HG03575 (cell line): Measurements from ENCODE around the gene TMX4.
A peak's percentile ranks its signal among the peaks of the same experiment; 100 is the strongest.
"Not testable (repeated sequence)": the region's sequence is repeated elsewhere in the genome, so short reads cannot be mapped to it uniquely, and the experiment has no call there.

Experiments
- ATAC-seq: cut with Tn5 transposase; IDR thresholded peaks from one replicate; pipeline ENCODE4 v1.9.1; 2021; ENCODE audit not compliant: unreplicated experiment, insufficient number of reproducible peaks, low FRiP score; ENCODE audit errors: extremely low read depth

TMX4 gene

DNA sequence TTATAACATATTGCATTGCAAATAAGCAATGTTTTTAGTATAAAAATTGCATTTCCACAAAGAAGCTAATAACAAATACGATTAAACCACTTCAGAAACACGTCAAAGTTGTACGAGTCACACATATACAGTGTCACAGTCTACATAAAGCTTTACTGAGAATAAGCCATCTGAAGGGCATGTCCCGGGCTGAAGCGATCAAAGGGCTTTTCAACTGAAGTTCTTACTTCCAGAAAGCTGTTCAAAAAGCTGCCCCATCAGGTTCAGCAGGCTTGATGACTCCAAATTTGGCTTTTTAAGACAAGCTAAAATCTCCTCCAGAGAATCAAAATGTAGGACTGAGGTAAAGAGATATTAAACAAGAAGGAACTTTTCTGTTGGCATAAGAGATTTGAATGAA lies 41.9 kb downstream of the TMX4 start:
- ATAC-seq = no peak

DNA sequence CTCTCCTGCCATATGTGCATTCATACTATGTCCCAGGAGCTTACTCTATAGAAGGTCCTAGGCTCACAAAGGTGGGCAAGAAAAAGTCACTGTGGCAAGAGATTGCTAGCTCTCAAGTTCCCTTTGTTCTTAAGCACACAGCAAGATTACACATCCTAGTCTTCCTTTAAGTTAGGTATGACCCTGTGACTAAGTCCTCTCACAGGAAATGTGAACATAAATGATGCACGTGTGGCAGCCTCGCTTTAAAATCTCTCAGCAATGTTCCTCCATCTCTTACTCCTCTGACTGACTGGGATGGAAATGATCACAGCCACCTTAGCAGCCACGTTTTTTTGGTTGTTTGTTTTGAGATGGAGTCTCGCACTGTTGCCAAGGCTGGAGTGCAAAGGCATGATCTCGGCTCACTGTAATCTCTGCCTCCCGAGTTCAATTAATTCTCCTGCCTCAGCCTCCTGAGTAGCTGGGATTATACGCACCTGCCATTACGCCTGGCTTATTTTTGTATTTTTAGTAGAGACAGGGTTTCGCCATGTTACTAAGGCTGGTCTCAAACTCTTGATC lies 43.6 kb downstream of the TMX4 start:
- no peak for ATAC-seq

DNA sequence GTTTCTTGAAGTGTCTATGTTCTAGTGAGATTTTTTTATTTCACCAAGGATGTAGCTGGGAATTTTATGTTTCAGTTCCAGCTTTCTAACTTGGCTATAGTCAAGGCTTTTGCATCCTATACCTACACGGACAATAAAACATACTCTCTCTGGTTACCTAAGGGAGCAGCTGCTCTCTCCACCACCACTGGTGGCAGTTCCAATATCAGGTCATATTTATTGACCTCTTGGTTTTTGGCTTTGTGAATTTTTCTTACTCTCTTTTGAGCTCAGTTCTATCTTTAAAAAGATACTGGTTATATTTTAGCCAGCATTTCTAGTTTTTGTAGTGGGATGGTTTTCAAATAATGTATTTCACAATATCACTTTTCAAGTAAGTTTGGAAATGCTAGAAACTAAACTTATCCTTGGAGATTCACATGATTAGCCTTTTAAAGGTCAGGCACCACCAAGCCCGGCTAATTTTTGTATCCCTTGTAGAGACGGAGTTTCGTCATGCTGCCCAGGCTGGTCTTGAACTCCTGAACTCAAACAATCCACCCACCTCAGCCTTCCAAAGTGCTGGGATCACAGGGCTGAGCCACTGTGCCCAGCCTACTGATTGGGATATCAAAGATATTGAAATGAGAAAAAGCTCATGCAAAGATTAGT lies 44.7 kb downstream of the TMX4 start:
- ATAC-seq = no peak

DNA sequence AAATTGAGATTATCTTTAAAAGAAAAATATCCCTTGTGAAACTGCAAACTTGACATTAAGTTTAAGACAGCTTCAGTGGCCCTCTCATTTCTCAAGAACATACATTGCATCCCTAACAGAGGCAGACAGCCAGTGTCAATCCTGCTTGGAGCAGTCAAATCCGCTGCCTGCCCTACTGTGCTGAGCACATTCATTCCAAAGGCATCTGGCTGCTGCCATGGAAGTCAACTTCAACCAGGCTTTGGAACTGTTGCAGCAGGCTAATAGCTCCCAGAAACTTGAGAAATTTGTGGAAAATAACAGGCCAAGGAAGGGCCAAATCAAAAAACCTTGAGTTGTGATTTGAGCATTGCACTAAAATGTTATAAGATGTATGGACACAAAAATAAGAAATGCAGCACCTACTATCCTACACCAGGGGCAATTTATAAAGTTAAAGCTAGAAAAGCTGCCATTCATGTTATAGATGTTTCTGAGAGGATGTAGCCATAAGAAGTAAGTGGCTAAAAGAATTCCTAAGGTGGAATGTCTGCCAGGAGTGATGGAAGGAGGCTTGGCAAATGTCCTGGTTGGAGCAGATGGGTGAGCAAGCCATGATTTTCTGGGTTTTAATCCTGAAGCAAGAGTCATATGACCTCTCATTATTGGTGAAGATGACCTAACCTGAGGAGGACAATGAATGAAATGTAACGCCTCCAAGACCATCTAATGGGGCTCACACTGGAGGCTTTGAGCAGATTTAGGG lies 47.9 kb downstream of the TMX4 start:
- ATAC-seq = no peak

DNA sequence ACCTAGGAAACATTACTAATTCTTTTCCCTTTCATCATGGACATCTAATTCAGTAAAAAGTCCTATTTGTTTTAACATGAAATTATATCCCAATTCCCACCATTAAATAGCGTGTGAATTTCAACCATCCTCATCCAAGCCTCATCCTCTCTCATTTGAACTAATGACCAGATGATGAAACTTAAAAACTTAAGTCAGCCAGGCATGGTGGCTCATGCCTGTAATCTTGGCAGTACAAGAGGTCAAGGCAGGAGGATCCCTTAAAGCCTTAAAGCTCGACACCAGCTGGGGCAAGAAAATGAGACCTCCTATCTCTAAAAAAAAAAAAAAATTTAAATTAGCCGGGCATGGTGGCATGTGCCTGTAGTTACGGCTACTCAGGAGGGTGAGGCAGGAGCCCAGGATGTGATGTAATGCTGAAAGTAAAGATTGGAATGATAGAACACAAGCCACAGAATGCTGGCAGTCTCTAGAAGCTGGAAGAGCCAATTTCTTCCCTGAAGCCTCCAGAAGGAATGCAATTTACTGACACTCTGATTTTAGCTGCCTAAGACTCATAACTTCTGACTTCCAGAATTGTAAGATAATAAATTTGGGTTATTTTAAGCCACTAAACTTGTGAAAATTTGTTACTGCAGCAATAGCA lies 52.2 kb downstream of the TMX4 start:
- no peak for ATAC-seq

DNA sequence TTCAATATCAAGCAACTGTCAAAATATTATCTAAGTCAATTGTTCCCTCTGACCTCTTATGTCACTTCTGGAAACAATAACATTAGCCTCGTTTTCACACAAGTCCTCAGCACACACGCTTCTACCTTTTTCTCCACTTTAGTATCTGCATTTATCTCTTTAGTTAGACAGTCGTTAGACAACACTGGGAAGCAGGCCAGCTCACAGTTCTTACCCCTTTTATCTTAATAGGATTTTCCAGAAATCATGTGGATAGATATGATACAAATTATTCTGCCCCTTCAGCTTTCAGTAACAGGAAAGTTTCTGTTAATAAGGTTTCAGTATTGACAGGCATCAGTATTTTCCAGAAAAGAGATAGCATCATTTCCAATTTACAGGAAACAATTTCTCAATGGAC lies 53.4 kb downstream of the TMX4 start:
- no peak for ATAC-seq

DNA sequence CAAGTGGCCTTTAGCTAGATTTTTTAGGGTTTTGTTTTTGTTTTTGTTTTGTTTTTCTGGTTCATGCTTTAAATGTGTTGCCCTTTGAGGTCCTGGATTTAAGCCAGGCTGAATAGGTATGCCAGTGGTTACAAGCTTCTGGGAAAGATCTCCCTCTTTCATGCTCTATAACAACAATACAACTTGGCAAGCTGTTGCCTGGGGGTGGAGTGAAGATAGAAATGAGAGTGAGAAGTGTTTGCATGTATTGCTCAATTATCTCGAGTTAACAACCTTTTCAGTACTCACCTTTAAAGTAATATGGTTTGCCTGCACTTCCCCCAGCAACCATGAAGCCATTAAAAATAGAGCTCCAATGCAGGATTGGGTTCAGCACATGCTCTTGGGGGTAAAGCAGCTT lies 60.1 kb downstream of the TMX4 start:
- no peak for ATAC-seq

DNA sequence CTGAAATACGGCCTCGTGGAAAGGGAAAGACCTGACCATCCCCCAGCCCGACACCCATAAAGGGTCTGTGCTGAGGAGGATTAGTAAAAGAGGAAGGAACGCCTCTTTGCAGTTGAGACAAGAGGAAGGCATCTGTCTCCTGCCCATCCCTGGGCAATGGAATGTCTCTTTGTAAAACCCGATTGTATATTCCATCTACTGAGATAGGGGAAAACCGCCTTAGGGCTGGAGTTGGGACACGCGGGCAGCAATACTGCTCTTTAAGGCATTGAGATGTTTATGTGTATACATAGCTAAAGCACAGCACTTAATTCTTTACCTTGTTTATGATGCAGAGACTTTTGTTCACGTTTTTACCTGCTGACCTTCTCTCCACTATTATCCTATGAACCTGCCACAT lies 63.0 kb downstream of the TMX4 start:
- not testable (repeated sequence) for ATAC-seq

DNA sequence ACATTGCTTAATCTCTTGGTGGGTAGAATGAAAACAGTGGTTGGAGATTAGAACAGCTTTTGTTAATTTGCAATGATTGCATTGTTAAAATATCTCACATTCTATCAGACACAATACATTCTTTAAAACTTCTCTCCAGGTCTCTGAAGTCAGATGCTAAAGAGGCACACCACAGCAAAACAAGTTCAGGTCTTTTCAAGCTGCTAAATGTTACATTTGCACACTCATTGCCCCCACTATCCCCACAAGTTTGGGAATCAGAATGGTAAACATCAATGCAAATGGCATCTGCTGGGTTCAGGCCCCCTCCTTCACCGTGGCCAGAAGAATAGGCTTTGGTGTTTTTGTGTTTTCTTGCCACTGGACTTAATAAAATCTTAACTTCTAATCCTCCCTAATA lies 69.2 kb downstream of the TMX4 start:
- ATAC-seq = no peak

DNA sequence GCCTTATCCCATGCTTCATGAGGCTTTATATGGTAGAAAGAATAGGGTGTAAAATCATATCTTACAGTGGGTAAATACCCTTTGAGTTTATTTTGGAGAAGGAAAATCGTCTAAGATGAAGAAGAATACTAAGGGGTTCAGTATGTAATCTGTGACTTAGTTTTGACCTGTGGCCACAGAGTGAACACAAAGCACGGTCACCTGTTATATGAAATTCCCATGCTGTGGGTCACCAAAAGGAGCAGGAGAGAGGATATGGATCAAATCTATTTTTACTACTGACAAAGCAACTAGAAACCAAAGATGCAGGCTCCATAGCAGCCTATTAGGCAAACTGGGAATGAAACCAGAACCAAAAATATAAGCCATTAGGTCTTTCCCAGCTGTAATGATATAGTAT lies 75.7 kb downstream of the TMX4 start:
- ATAC-seq = no peak

DNA sequence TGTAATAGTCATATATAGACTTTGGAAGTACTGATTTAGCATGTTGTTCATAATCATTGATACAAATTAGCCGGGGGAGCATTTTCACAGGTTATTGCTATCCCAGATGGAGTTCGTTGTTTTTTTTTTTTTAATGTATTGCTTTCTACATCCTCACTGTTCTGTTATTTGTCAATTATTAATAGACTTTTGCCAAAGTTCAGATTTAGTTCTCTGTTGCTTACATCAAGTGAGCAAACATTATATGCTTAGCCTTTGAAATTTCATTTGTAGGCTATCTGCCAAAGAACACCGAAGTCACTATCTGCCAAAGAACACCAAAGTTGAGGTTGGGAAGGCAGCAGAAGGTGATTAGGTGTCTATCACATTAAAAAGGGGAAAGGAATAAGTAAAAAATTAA lies 79.2 kb downstream of the TMX4 start, which contains the start of gene HAO1:
Gene HAO1 (minus strand): TSS at position 118 of the 400 bp plus-strand sequence. CDS start 36 bp downstream, at position 82.
- no peak for ATAC-seq

DNA sequence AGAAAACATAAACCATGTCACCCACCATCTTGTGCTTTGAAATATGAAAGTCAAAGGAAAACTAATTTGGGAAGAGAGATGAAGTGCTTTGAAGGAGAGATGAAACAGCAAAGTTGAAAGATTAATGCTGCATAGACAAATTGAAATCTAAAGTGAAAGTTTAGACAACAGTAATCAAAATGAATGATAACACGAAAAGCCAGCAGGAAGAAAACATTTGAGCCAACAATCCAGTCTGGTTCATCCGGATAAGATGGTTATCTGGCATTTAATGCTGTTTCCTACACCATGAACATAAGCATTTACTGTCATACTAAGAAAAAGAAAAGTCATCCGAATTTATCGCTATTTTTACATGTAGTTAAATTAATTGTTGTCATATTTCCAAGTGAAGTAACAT lies 79.9 kb downstream of the TMX4 start:
- ATAC-seq = no peak

DNA sequence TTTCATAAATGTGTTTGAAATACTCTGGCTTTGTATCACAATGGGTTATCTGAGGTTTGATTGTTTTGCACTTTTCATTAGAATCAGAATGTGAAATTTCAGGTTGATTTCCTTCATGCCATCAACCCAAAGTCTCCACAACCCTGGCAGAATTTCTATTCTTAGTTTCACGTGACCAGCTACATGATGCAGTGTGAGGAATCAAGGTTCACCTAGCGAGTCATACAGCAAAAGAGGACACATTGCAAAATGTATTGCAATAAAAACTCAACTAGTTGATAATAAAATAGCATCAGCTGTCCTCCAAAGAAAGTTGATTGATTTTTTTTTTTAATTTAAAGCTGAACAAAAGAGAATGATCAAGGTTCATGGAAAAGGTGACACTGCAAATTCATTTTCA lies 81.5 kb downstream of the TMX4 start:
- no peak for ATAC-seq

DNA sequence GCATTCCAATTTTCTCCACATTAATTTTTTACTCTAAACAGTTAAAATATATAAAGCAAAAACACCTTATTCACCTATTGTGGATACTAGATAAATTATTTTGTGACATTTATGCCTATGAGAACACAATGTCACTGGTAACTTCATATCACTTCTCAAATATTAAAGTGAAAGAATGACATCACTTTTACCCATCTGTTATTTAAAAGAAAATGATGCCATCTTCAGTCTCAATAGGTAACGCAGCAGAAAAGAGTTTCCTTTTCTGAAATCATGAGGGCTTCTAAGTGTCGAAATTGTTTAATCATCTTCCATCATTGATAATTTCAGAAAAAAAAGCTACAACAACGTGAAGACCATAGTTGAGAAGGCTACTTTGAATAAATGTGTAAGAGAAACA lies 82.2 kb downstream of the TMX4 start:
- ATAC-seq = no peak

DNA sequence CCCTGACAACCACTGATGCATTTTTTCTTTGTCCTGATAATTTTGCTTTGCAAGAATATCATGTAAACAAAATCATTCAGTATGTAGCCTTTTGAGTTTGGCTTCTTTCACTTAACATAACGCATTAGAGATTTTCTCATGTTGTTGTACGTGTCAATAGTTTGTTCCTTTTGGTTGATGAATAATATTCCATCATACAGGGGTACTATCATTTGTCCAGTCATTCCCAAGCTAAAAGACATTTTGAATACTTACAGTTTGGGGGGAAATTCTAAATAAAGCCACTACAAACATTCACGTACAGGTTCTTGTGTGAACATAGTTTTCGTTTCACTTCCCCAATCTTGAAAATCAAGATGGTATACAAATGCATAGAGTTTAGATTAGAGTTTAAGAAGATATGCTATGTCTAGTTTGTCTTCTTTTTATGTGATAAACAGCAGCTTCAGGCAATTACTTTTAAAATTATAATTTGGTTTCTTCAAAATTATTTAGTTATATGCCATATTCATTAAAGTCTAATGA lies 84.5 kb downstream of the TMX4 start:
- peak; percentile 64 for ATAC-seq

DNA sequence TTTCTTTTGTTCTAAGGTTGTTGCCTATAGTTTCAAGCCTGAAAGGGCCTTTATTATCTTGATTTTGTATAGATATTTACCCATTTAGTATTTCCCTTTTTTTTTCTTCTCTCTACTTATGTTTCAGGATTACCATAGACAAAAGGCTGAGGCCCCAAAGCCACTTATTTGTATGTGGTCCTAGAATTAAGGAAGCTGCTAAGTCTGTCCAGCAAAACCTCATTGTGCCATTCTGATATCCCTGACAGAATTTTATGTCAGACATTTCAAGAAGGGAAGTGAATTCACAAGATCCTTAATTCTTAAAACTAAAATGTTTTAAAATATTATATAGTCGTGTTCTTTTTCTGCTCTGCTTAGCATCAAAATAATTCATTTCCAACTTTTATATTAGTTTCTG lies 86.2 kb downstream of the TMX4 start:
- no peak for ATAC-seq

DNA sequence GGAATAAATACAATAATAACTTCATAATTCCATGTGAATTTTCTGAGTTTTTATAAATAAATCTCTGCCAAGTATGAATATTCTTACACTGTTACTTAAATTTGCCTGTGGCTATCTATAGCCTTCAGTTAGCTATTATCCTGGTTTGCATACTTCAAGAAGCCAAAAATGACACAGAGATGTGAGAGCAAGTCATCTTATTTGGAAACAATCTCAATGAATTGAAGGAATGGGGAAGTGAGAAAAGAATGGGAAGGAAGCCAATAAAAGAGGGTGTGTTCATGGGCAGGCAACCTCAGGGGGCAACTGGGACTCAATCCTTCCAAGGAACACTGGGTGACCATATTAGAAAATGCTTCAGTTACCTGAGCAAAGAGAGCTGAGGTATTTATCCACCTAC lies 89.2 kb downstream of the TMX4 start:
- ATAC-seq = no peak
